Stimulated activated CD8-positive, alpha-beta memory T cell treated with anti-CD3 and anti-CD28 coated beads, Interleukin-12 subunit alpha, Interleukin-12 subunit beta, amount 100 ng/mL, for 24 hours (primary cell): ENCODE results near the gene FOXD2.

Source experiments
- DNase-seq: peaks from one replicate; pipeline ENCODE4 v3.0.0-alpha.2; 2020; ENCODE audit errors: extremely low read depth

Gene FOXD2

GRCh38 chr1:47417170-47418044 is 20.4 kb upstream of the FOXD2 start:
- DNase-seq: no peak

- DNase-seq: no peak
Measured at GRCh38 chr1:47418122-47418521, 19.7 kb upstream of the FOXD2 start.

- DNase-seq: no peak
Measured at GRCh38 chr1:47418681-47419325, 19.0 kb upstream of the FOXD2 start.

GRCh38 chr1:47420547-47420946 is 17.3 kb upstream of the FOXD2 start:
- DNase-seq: no peak

GRCh38 chr1:47423872-47424271 is 14.0 kb upstream of the FOXD2 start:
- no peak for DNase-seq

GRCh38 chr1:47424336-47424982 is 13.4 kb upstream of the FOXD2 start:
- DNase-seq: no peak

- DNase-seq: no peak
Measured at GRCh38 chr1:47431534-47431933, 6.3 kb upstream of the FOXD2 start.

- DNase-seq: no peak
Measured at GRCh38 chr1:47432071-47433036, 5.5 kb upstream of the FOXD2 start.

GRCh38 chr1:47433037-47433421 is 4.8 kb upstream of the FOXD2 start:
- no peak for DNase-seq

- DNase-seq: no peak
Measured at GRCh38 chr1:47433477-47434050, 4.3 kb upstream of the FOXD2 start.

GRCh38 chr1:47434051-47434842 is 3.6 kb upstream of the FOXD2 start:
- no peak for DNase-seq

- DNase-seq: no peak
Measured at GRCh38 chr1:47435506-47436303, 2.1 kb upstream of the FOXD2 start.

GRCh38 chr1:47436304-47436978 is 1.4 kb upstream of the FOXD2 start:
- DNase-seq: peak; percentile 52

GRCh38 chr1:47436979-47437446 is 831 bp upstream of the FOXD2 start:
- no peak for DNase-seq

GRCh38 chr1:47438165-47439016 is 547 bp downstream of the FOXD2 start:
- DNase-seq: no peak

- no peak for DNase-seq
Measured at GRCh38 chr1:47439017-47439818, 1.4 kb downstream of the FOXD2 start.
